Stimulated activated CD4-positive, alpha-beta T cell treated with anti-CD3 and anti-CD28 coated beads, Interleukin-4, amount 100 ng/mL, for 1 hour (primary cell): ENCODE measurements around the gene CASKIN2.
"Not testable (repeated sequence)": the region's sequence is repeated elsewhere in the genome, so short reads cannot be mapped to it uniquely, and the experiment has no call there.

Source experiments
- DNase-seq: peaks from one replicate; pipeline ENCODE4 v3.0.0-alpha.2; 2020

CASKIN2 gene

DNA sequence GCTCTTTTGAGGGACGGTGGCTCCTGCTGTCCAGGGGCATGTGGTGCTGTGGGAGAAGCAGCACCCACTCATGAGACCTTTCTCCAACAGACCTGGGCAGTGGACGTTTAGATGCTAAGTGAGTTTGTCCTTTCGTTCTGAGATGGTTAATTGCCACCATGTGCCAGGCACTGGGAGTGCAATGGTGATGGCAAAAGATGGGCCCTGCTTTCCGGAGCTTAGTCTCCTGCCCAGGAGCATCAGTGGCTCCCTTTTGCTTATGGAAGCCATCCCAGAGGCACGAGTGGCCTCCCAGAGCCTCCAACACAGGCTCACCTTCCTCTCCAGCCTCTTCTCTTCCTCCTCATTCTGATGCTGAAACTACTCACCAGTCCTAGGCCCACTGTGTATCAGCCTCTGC is 28.4 kb downstream of the CASKIN2 start:
- DNase-seq = no peak

DNA sequence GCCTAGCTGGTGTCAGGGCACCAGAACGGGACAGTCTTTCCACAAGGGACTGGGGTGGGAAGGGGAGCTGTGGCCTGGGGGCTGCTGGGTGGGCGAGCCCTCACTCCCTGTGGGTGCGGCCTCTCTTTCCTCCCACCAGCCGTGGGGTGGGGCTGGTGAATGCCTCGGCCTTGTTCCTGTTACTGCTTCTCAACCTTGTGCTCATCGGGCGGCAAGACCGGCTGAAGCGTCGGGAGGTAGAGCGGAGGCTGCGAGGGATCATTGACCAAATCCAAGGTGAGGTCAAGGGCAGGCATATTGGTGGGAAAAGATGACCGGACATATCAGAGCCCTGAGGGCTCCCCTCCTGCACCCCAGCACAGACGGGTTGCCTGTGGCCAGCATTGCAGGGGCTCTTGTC is 29.2 kb downstream of the CASKIN2 start:
- DNase-seq = no peak

DNA sequence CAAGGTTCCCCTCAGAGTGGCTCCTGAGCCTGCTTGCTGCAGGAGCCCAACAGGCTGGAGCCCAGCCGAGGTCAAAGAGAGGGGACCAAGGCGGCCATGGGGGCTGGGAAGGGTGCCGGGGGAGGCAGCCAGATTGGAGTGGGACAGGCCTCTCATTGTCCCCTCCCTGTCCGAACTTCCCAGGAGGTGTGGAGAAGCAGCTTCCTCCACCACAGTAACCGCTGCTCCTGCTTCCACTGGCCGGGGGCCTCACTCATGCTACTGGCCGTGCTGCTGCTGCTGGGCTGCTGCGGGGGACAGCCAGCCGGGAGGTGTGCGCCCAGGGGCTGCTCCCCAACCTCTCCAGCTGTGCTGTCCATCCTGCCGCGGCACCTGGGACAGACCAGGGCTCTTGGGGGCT is 29.6 kb downstream of the CASKIN2 start:
- no peak for DNase-seq

DNA sequence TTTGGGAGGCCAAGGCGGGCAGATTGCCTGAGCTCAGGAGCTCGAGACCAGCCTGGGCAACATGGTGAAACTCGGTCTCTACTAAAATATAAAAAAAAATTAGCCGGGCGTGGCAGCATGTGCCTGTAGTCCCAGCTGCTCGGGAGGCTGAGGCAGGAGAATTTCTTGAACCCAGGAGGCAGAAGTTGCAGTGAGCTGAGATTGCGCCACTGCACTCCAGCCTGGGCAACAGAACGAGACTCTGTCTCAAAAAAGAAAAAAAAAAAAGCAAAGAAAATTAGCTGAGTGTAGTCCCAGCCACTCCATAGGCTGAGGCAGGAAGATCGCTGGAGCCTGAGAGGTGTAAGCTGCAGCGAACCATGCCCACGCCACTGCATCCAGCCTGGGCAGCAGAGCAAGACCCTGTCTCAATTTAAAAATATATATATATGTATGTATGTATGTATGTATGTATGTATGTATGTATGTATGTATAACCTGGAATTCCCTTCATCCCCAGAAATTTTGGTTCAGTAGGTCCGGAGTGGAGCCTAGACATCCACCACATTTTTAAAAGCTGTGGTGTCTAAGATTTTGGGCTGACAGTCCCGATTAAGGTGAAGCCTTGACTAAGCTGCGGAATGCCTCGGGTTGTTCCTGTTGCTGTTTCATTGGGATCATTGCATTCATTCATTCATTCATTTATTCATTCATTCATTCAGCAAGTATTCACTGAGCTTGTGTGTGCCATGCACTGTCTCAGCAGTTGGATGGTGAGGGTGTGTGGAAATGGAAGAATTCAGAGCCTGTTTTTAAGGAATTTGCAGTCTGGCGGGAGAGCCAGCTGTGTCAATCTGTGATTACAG is 33.0 kb downstream of the CASKIN2 start:
- no peak for DNase-seq

DNA sequence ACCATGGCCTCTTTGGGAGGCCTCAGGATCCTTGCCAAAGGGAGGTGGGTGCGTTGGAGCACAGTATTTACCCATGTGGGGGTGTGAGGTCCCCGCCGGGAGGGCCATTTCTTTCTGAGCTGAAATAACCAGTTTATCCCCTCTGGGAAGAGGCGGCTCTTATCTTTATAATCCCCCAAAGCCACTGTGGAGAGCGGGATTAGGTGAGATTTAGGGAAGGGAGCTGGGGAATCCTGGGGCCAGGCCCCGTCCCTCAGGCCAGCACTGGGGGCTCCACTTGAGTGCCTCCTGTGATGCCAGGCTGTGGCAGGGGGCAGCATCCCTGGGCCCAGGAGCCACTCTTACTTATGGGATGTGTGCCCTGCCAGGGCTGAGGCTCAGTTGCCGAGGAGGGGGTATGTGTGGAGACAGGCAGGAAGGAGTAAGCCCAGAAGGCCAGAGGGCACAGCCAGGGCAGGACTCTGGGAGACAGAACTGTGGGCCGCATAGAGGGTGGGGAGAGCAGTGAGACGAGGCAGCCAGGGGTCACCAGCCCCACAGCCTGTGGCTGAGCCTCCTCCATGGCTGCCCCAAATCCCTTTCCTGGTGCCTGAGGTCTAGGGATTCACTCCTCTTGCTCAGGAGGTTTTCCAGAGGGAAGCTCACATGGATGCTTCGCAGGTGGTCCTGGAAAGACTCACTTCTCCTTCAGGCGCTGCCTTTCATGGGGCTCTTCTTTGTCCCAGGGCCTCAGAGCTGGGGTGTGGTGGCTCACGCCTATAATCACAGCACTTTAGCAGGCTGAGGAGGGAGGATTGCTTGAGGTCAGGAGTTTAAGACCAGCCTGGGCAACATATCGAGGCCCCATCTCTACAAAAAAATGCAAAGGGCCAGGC is 33.9 kb downstream of the CASKIN2 start:
- no peak for DNase-seq

DNA sequence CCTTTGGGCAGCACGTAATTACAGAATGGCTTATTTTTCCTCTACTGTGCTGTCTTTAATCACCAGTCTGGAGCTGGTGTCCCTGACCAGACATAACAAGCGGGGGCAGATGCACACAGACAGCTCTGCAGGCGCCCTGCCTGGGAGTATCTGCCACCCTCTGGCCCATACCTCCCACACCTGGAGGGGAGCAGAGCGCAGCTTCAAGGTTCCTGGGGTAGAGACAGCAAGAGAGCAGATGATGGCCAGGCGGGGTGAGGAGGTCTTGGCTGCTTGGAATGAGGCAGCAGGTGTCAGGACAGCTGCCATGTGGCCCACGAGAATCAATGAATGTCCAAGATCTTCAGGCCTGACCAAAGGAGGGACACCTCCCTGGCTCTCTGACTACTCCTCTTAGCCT is 35.1 kb downstream of the CASKIN2 start:
- no peak for DNase-seq

DNA sequence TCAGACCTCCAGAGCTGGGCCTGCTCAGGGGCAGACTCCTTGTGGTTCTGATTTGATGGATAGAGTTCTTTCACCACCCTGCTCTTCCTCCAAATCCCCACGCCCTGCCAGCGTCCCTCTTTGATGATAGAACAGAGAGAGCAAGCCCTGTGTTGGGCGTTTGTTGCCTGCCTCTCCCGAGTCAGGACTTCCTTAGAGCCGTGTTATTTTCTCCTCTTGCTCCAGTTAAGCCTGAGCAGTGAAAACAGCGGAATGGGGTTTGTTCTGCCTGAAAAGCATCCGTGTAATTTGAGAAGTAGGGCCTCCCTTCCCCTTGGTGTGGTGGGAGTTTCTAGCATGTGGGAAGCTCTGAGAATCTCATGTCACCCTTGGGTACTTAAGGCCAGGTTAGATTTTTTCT is 36.8 kb downstream of the CASKIN2 start:
- DNase-seq = no peak

DNA sequence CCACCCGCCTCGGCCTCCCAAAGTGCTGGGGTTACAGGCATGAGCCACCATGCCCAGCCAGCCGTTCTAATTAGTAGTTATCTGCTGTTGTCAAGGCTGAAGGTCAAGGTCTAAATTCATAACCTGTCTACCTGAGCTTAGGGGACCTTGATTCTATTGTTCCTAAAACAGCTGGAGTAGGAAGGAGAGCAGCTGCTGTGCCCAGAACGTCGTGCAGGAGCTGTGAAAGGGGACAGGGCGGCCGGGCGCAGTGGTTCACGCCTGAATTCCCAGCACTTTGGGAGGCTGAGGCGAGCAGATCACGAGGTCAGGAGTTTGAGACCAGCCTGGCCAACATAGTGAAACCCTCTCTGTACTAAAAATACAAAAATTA is 37.9 kb downstream of the CASKIN2 start:
- not testable (repeated sequence) for DNase-seq

DNA sequence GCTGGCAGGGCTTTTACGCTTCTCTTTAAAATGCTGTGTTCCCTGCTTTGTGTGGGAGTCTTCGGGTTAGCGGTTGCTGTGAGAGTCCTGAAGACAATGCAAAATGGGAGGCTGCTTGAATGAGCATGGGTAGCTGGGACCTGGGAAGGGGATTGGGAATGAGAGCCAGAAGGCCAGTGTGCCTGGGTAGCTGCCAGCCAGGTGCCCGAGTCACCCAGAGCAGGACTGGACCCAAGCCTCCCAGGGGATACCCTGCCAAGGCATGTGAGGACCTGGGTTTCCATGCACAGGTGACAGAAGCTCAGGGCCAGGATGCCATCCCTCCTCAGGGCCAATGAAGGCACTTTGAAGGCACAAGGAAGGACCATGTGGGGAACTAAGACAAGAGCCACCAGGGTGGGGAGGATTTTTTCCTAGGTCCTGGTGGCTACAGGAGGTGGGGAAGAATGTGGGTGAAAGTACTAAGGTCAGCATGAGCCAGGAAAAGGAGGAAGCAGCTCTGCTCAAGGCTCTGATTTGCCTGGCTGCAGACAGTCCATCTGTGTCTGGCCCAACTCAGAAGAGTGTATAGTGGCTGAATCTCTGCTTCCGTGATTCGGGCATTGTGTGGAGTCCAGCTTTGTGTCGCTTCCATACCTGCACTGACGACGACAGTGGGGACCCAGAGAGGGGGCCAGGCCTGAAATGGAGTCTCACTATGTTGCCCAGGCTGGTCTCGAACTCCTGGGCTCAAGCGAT is 38.4 kb downstream of the CASKIN2 start:
- no peak for DNase-seq

DNA sequence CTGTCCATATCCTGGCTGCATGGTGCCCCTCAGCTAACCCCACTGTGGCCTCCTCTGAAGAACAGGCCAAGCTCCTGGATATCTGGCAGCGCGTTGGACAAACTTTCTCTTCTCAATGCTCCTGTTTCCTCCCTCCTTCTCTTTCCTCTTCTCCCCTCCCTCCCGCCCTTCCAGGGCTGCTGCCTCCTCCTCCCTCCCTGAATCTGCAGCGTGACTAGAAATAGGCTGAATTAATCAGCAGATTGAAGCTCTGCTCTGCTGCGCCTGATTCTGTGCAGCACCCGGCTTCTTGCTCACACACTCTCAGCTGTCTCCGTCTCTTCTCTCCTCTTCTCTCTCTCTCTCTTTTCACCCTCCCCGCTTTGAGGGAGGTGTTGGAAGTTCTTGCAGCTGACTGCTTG is 39.1 kb downstream of the CASKIN2 start:
- no peak for DNase-seq

DNA sequence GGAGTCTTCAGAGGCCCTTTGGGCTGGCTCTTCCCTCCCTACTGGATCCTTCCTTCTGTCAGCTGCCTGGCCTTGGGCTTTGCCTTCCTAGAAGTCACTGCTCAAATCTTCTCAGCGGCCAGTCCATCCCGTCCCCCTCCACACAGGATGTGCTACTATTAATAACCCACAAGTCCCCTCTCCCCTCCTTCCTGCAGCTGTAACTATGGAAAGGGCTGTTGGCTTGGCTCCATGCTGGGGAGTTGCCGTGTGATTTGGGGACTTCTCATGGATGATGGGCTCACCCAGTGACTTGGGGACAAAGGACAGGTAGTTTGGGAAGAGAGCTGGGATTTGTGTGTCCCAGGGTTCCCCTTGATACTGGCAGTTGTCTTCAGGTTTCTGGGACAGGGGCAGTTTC is 39.5 kb downstream of the CASKIN2 start:
- no peak for DNase-seq

DNA sequence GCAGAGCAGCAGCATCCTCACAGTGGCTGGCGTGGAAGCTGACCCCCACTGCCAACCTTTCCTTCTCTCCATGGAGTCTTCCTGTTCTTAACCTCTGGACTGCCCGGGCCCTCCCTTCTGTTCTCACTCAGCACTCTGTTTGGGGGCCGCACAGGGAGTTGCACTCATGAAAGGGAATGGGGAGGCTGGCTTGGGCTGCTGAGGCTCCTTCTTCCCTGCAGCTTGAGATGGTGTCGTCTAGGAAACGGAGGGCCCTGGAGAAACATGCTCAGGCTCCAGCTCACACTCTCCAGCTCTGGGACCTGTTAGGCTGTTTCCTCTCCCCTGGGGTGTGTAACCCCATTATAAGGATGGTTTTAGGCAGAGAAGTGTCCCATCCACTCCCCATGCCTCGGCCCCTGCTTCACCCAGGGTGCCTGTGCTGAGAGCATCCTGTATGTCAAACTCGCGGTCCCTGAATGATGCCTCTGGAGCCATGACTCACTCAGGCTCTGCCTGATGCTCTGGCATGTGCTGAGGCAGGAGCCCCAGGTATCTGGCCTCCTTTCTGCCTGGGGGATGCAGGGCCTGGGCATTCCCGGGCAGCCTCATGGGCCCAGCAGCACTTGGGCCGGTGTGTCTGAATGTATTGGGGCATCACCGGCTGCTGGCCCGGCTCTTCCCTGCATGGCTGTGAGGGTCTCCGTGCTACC is 40.0 kb downstream of the CASKIN2 start:
- no peak for DNase-seq

DNA sequence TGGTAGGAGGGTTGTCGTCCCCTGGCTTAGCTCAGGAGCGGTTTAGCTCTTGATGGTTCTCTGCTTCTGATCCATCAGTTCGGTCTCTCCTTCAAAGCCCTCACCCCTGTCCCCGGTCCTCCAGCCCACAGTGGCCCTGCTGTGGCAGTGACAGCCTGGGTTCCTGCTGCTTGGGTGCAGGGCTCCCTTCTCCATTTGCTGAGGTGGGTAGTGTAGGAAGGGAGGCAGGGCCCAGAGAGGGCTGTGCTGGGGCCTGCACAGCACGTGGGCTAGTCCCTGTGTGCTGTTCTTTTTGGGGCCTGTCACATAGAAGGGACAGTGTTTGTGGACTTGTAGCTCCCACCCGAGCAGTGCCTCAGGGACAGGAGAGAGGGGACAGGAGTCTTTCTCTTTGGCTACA is 40.6 kb downstream of the CASKIN2 start:
- DNase-seq = no peak

DNA sequence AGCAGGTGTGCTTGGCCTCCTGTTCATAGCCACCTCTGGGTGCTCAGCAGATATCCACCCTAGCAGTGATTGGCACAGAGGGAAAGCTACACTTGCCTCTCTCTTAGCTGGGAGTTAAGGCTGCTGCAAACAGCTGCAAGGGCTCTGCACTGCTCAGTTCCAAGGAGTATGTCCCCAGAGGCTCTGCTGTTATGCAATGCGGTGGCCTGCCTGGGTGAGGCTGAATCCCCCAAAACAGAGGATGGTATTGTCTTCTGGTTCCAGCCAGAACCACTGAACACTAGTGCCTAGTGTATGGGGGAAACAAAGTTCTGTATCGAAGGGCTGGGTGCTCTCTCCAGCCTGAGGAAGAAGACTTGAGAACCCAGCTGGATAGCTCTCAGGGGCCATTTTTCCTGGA is 42.1 kb downstream of the CASKIN2 start:
- DNase-seq = no peak

DNA sequence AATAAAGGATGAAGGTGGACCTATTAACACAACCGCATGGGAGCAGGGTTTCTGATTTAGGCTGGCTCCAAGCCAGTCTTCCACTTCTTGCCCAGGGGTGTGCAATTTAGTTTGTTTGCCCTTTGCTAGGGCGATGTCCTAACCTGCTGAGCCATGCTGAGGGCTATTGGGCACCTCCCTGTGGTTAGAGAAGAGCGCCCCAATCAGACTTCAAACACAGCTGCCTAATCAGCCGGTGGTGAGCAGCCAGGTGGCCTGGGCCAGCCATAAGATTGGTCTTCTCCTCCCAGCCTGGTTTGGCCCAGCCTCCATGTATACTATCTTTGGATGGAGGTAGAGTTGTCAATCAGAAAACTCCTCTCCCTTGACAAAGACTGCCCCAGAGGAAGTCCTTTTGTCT is 43.2 kb downstream of the CASKIN2 start:
- DNase-seq = no peak

DNA sequence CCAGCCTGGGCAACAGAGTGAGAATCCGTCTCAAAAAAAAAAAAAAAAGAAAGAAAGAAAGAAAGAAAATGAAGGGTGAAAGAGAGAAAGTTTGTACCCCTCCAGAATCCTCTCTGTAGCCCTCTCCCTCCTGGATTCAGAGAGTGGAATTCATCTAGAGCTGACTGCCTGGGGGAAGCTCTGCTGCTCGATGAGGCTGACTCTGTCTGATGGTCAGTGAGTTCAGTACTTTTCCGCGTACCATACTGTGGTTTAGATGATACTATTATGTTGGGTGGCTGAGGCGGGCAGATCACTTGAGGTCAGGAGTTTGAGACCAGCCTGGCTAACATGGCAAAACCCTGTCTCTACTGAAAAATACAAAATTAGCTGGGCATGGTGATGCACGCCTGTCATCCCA is 44.1 kb downstream of the CASKIN2 start:
- DNase-seq = no peak

DNA sequence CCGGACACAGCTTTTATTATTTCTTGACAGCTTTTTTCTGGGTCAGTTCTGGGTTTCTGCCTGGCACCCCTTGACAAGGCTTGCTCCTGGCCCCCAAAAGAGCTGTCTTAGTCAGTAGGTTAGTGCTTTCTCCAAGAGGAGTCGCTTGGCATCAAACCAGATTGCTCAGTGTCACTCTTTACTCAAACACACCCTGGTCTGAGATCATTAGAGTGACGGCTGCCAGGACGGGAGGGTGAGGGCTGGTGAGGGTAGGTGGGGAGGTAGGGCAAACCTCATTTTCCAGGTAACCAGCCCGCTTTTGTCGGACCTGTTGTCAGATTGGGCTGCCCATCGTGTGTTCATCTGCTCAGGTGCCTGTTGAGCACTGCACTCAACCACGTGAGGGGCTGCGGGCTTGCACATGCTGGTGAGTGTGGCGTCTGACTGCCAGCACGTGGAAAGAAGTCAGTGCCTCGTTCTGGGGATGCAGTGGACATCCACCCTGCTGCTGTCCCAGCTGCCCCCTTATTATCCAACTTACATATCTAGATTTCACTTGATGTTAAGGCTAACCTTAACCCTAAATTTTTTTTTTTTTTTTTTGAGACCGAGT is 46.5 kb downstream of the CASKIN2 start:
- no peak for DNase-seq

DNA sequence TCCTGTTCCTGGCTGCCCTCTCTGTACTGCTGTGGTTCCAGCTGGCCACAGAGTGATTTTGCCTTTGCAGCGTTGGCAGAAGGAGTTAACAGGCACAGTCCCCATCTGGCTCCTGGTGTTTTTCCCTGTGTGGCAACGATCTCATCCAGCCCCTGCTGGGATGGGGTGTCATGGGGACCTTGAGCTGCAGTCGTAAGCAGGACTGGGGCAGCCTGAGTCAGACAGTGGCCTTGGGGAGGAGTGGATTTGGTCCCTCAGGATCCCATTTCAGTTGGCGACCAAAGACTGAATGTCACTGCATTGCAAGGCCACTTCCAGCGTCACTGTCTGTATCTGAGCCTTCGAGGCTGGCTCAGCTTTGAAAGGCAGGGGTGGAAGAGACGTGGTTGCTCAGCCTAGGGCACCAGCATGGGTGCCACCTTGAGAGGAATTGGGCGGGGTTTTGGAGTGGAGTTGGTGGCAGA is 47.0 kb downstream of the CASKIN2 start:
- no peak for DNase-seq

DNA sequence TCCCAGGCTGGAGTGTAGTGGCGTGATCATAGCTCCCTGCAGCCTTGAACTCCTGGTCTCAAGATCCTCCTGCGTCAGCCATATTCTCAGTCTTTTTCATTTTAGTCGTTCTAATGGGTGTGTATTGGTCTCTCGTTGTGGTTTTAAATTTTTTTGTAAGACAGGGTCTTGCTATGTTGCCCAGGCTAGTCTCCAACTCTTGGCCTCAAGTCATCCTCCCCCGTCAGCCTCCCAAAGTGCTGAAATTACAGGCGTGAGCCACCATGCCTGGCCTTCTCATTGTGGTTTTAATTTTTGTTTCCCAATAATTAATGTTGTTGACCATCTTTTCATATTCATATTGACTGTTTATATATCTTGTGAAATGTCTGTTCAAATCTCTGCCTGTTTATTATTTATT is 50.3 kb downstream of the CASKIN2 start:
- no peak for DNase-seq

DNA sequence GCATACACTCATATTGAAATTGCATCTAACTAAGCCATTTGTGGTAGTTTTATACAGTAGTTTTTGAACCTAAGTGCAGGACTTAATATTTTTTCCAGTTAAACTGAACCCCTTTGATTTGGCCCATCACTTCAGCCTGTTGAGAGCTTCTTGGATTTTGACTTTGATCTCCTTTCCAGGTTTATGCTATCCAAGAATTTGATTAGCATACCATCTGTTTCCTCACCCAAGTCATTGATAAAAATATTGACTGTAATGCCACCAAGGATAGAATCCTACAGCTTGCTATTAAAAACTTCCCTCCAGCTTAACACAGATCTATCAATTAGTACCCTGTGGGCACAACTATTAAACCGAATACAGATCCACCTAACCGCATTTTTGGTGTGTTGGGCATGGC is 51.7 kb downstream of the CASKIN2 start:
- DNase-seq = no peak

DNA sequence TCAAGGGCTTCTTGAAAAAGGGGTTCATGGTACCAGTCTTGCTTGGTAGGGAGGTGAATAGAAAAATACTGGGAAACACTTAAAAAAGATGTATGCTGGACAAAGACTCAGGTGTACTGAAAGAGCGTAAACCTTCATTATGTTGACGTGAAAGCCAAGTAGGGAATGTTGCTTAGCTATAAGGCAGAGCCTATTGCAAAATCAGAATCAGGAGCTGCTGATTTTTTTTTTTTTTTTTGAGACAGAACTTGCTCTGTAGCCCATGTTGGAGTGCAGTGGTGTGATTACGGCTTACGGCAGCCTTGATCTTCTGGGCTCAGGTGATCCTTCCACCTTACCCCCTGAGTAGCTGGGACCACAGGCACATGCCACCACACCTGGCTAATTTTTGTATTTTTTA is 55.0 kb downstream of the CASKIN2 start:
- no peak for DNase-seq

DNA sequence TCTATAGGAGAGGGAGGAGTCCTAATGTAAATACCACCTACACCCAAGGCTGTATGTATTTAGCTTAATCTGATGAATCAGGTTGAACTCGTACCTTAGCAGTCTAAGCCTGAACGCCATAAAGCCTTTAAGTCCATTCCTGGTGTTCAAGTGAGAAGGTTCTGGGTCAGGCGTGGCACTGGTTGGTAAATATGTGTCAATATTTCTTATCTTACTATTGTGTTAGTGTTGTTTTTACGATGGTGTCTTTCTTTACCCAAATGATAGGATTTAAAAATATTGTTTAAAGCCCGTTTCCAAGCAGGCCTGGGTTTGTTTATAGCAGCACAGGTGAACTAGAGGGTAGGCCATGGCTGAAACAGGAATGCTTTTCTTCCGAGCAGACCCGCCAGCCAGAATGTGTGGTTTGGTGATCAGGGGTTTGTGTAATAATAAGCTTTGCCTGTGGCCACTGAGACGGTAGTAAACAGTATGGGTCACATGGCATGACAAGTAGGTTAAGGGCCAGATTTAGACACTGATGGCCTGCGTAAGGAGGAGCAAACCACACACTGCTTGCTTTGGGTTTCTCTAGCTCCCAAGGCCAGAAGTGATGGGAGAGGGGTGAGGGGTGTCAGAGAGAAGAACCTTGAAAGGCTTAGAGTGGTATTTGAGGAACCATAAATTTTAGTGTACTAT is 55.6 kb downstream of the CASKIN2 start:
- DNase-seq = no peak
